Measurements from ENCODE around the gene SLC9C2.
A peak's percentile ranks its signal among the peaks of the same experiment; 100 is the strongest.
"Not testable (repeated sequence)": the region's sequence is repeated elsewhere in the genome, so short reads cannot be mapped to it uniquely, and the experiment has no call there.

The SLC9C2 gene

DNA sequence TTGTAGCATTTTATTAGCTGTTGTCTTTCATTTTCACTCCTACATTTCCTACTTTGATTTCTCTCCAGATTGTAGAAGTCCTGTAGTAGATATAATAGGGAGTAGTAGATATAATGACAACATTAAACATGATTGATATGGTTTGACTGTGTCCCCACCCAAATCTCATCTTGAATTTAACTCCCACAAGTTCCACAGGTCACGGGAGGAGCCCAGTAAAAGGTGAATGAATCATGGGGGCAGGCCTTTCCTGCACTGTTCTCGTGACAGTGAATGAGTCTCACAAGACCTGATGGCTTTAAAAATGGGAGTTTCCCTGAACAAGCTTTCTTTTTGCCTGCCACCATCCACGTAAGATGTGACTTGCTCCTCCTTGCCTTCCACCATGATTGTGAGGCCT lies 133.2 kb downstream of the SLC9C2 start:
- no peak overlapping the region for H3K27ac ChIP-seq (ENCODE audit: low read depth, low read length)
- no peak overlapping the region for H3K9ac ChIP-seq (ENCODE audit: low read depth, low read length)
- H3K36me3 ChIP-seq (ENCODE audit: insufficient read depth, low read length): peaks cover 32% of the 10 kb centered on the region
- H3K4me3 ChIP-seq (ENCODE audit: low read length): no peak overlapping the region
- H3K27me3 ChIP-seq (ENCODE audit: insufficient read depth, low read length): no peaks in the 10 kb centered on the region
- peaks cover 54% of the 10 kb centered on the region for H3K9me3 ChIP-seq (ENCODE audit: insufficient read depth, low read depth, low read length)
- WGBS: 95% methylated on average over 3 of the region's 3 CpGs
- H3K4me1 ChIP-seq (ENCODE audit: insufficient read depth, low read length): no peaks in the 10 kb centered on the region; the same call in 1 of the 2 replicates

DNA sequence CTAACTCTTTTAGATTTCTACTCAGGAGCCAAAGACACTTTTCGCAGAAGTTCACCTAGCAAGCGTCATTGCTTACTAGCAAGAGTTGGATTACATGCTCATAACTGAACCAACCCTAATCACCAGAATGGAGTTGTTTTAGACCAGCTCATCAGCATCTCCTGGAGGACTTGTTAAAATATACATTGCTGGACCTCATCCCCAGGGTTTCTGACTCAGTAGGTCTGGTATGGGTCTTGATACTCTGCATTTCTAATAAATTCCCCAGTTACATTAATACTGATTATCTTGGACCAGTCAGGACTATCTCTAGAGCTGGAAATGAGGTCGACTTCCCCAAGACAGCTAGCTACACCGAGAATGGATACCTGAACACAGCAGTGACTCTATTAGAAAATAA lies 135.4 kb downstream of the SLC9C2 start:
- H3K27me3 ChIP-seq (ENCODE audit: insufficient read depth, low read length): no peaks in the 10 kb centered on the region
- WGBS: 99% methylated on average over 4 of the region's 4 CpGs

DNA sequence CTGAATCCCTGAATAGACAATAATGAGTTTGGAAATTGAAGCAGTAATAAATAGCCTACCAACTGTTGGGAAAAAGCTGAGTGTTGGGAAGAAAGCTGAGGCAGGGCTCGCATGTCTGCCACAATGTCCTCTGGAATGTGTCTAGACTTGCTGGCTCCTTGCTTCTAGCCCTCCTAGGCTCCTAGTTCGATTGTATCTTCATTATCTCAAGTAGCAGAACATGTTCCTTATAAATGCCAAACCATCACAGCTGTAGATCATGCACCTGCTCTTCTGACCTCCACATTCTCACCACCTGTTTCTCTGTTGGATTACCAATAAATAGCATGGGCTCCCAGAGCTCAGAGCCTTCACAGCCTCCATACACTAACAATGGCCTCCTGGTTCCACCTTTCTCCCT lies 138.7 kb downstream of the SLC9C2 start:
- H3K9me3 ChIP-seq (ENCODE audit: insufficient read depth, low read depth, low read length): peaks cover 19% of the 10 kb centered on the region
- H3K4me3 ChIP-seq (ENCODE audit: low read length); H3K9ac ChIP-seq (ENCODE audit: low read depth, low read length); H3K27me3 ChIP-seq (ENCODE audit: insufficient read depth, low read length); H3K27ac ChIP-seq (ENCODE audit: low read depth, low read length); H3K4me1 ChIP-seq (ENCODE audit: insufficient read depth, low read length): not testable (repeated sequence)
- 95% methylated on average over 2 of the region's 2 CpGs for WGBS
- H3K36me3 ChIP-seq (ENCODE audit: insufficient read depth, low read length): peaks cover 31% of the 10 kb centered on the region

More for the DNA sequence above, 135.4 kb downstream of the SLC9C2 start:
- peaks cover 27% of the 10 kb centered on the region for H3K36me3 ChIP-seq (ENCODE audit: insufficient read depth, low read length)
- H3K27ac ChIP-seq (ENCODE audit: low read depth, low read length): no peak overlapping the region
- peaks cover 49% of the 10 kb centered on the region for H3K9me3 ChIP-seq (ENCODE audit: insufficient read depth, low read depth, low read length)
- H3K4me1 ChIP-seq (ENCODE audit: insufficient read depth, low read length): no peaks in the 10 kb centered on the region
- H3K9ac ChIP-seq (ENCODE audit: low read depth, low read length): no peak overlapping the region
- H3K4me3 ChIP-seq (ENCODE audit: low read length): no peak overlapping the region

DNA sequence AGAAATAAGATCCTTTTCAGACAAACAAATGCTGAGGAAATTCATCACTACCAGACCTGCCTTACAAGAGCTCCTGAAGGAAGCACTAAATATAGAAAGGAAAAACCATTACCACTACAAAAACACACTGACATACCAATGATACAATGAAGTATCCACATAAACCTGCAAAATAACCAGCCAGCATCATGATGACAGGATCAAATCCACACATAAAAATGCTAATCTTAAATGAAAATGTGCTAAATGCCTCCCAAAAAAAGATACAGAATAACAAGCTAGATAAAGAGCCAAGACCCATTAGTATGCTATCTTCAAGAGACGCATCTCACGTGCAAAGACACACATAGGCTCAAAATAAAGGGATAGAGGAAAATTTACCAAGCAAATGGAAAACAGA lies 140.2 kb downstream of the SLC9C2 start:
- Histone ChIP-seq H3K9me3 (ENCODE audit: insufficient read depth, low read depth, low read length) (peaks cover 18% of the 10 kb centered on the region), H3K36me3 (ENCODE audit: insufficient read depth, low read length) (peaks cover 26% of the 10 kb centered on the region; the same call in 1 of the 2 replicates)
- not testable (repeated sequence) for H3K27ac ChIP-seq (ENCODE audit: low read depth, low read length); H3K4me1 ChIP-seq (ENCODE audit: insufficient read depth, low read length); H3K27me3 ChIP-seq (ENCODE audit: insufficient read depth, low read length); H3K4me3 ChIP-seq (ENCODE audit: low read length); H3K9ac ChIP-seq (ENCODE audit: low read depth, low read length)
- 100% methylated on average over 2 of the region's 2 CpGs for WGBS

- H3K4me3 ChIP-seq (ENCODE audit: low read length): no peak overlapping the region
- no peak overlapping the region for H3K27ac ChIP-seq (ENCODE audit: low read depth, low read length)
- H3K9ac ChIP-seq (ENCODE audit: low read depth, low read length): no peak overlapping the region
- H3K36me3 ChIP-seq (ENCODE audit: insufficient read depth, low read length): peaks cover 21% of the 10 kb centered on the region; the same call in 1 of the 2 replicates
- no peaks in the 10 kb centered on the region for H3K27me3 ChIP-seq (ENCODE audit: insufficient read depth, low read length)
- no peaks in the 10 kb centered on the region for H3K4me1 ChIP-seq (ENCODE audit: insufficient read depth, low read length)
- no peaks in the 10 kb centered on the region for H3K9me3 ChIP-seq (ENCODE audit: insufficient read depth, low read depth, low read length)
- 91% methylated on average over 4 of the region's 4 CpGs for WGBS
These were observed 143.0 kb downstream of the SLC9C2 start for GRCh38 chr1:173459885-173460284.

DNA sequence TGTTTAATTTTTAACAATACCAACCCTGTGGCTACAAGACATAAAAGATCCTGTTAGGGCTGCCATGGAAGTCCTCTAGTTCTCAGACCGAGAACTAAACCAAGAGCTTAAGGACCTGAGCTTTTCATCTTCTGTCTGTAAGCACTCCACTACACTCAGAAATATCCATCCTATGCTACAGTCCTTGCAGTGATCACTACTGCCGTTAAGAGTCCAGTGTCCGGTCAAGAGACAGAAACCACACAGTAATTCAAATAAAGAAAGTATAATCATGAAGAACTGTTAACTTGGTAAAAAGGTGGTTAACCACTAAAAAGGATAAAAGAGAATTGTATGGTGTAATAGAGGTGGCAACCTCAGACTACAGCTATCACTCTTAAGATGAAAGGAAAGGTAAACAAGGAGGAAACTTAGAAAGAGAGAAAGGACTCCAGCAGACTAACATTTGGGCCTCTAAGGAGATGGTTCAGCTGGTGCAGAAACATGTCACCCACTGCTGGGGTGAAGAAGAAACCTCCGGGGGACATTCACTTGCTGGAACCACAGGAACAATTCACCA lies 147.8 kb downstream of the SLC9C2 start:
- no peaks in the 10 kb centered on the region for H3K9me3 ChIP-seq (ENCODE audit: insufficient read depth, low read depth, low read length)
- 84% methylated on average over 4 of the region's 4 CpGs for WGBS
- H3K4me3 ChIP-seq (ENCODE audit: low read length): no peak overlapping the region
- no peak overlapping the region for H3K9ac ChIP-seq (ENCODE audit: low read depth, low read length)
- H3K27ac ChIP-seq (ENCODE audit: low read depth, low read length): no peak overlapping the region
- H3K4me1 ChIP-seq (ENCODE audit: insufficient read depth, low read length): peaks cover 12% of the 10 kb centered on the region
- peaks cover 4% of the 10 kb centered on the region; the same call in 1 of the 2 replicates for H3K36me3 ChIP-seq (ENCODE audit: insufficient read depth, low read length)
- H3K27me3 ChIP-seq (ENCODE audit: insufficient read depth, low read length): no peaks in the 10 kb centered on the region

GRCh38 chr1:173453982-173454381 lies 148.9 kb downstream of the SLC9C2 start:
- H3K9me3 ChIP-seq (ENCODE audit: insufficient read depth, low read depth, low read length): no peaks in the 10 kb centered on the region
- H3K27ac ChIP-seq (ENCODE audit: low read depth, low read length): peak overlapping the region; percentile 27; the same call in 1 of the 2 replicates
- H3K27me3 ChIP-seq (ENCODE audit: insufficient read depth, low read length): no peaks in the 10 kb centered on the region
- H3K4me3 ChIP-seq (ENCODE audit: low read length): no peak overlapping the region
- no peak overlapping the region for H3K9ac ChIP-seq (ENCODE audit: low read depth, low read length)
- no peaks in the 10 kb centered on the region for H3K36me3 ChIP-seq (ENCODE audit: insufficient read depth, low read length)
- peaks cover 23% of the 10 kb centered on the region for H3K4me1 ChIP-seq (ENCODE audit: insufficient read depth, low read length)

DNA sequence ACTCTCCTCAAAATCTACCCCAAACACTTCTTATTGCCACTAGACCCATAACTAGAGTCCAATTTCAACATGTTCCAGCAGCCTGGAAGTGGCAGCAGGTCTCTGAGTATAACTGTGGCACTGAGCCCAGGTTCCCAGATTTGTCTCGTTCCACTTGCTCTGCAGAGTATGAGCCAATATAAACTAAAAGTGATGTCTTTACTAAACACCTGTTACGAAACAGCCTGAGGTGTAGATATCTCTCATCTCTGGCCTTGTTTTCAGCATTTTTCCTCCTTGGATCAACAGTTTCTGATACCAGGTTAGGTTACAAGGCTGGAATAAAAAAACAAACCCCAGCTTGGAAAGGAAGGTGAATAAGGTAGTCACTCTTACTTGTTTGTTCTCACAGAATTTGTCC lies 150.9 kb downstream of the SLC9C2 start:
- Histone ChIP-seq H3K9me3 (ENCODE audit: insufficient read depth, low read depth, low read length) (peaks cover 11% of the 10 kb centered on the region), H3K4me1 (ENCODE audit: insufficient read depth, low read length) (peaks cover 33% of the 10 kb centered on the region), H3K4me3 (ENCODE audit: low read length) (no peak overlapping the region), H3K27me3 (ENCODE audit: insufficient read depth, low read length) (no peaks in the 10 kb centered on the region), H3K27ac (ENCODE audit: low read depth, low read length) (no peak overlapping the region), H3K36me3 (ENCODE audit: insufficient read depth, low read length) (peaks cover 3% of the 10 kb centered on the region; the same call in 1 of the 2 replicates), H3K9ac (ENCODE audit: low read depth, low read length) (no peak overlapping the region)
- WGBS: 98% methylated on average over 2 of the region's 2 CpGs

Measured in HUES64 (cell line).